Retina (tissue), 1 donor: Measurements from ENCODE around the gene PHF21B.

Experiments used
- DNase-seq: peaks from one replicate; pipeline ENCODE4 v3.0.0-alpha.2; 2016

Gene PHF21B

DNA sequence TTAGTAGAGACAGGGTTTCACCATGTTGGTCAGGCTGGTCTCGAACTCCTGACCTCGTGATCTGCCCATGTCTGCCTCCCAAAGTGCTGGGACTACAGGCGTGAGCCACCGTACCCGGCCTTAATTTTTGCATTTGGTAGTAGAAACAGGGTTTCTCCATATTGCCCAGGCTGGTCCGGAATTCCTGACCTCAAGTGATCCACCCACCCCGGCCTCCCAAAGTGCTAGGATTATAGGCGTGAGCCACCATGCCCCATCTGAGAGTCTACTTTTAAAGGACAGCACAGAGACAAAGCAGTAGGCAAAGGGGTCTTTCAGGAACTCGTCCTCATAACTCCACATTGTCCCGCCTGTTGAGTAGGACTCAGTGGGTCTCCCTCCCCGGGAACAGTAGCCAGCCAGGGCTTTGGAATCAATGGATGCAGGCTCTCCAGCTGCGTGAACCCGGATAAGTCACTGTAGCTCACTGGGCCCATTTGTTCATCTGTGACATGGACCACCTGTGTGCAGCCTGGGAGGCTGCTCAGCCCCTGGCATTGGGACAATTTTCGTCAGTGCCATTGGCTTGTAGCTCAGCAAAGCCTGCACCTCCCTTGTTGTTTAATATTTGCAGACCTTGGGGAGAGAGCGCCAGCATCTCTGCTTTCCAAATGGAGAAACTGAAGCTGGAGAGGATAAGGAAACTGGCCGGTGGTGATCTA lies 171.3 kb downstream of the PHF21B start:
- no peak for DNase-seq

DNA sequence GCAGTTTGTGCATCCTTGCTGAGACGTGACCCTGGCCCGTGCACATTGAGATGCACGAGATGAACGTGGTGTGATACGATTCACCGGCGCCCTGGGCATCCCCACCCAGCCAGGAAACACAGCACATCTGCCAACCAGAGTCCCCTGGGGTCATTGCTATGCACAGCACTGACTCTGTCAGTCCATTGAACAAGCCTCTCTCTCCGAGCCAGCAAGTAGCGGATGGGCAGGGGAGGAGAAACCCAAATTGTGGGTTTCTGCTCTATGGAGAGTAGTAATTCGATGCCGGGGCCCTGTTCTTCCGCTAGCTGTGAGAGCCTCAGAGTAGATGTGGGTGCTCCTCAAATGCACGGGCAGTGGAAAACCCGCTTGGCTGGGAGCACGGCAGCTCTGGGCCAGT lies 172.3 kb downstream of the PHF21B start:
- DNase-seq, result no peak

DNA sequence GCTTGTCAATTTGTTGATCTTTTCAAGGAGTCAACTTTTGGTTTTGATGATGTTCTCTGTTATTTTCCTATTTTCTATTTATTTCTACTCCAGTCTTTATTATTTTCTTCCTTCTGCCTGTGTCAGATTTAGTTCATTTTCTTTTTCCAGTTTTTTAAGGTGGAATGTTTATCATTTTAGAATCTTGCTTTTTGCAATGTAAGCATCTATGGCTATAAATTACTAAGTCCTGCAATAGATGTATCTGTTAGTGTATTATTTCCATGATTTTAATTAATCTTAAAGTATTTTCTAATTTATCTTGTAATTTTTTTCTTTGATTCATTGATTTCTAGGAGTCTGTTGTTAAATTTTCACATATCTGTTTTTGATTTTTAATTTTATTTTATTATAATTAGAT lies 175.7 kb downstream of the PHF21B start:
- DNase-seq, result no peak

DNA sequence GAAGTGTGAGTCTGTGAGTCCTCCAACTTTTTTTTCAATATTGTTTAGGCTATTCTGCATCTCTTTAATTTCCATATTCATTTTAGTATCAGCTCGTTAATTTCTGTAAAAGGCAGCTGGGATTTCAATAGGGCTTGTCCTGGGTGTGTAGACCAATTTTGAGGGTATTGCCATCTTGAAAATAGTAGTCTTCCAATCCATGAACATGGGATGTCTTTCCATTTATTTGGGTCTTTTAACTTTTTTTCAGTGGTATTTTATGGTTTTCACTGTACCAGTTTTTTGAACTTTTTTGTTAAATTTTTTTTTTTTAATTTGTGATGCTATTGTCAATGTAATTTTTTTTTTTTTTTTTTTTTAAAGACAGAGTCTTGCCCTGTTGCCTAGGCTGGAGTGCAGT lies 177.9 kb downstream of the PHF21B start:
- no peak for DNase-seq
